GM18505 (cell line): ENCODE results near the gene GID8.

Experiments used
- ATAC-seq: cut with Tn5 transposase; IDR thresholded peaks from one replicate; pipeline ENCODE4 v1.9.1; 2021; ENCODE audit not compliant: unreplicated experiment
- POLR2A ChIP-seq: IDR thresholded peaks from 4 replicates; pipeline ENCODE4 v1.6.1; 2011; ENCODE audit warnings: borderline replicate concordance; ENCODE audit not compliant: insufficient read depth, insufficient read length; ENCODE audit errors: extremely low read depth

The GID8 gene

DNA sequence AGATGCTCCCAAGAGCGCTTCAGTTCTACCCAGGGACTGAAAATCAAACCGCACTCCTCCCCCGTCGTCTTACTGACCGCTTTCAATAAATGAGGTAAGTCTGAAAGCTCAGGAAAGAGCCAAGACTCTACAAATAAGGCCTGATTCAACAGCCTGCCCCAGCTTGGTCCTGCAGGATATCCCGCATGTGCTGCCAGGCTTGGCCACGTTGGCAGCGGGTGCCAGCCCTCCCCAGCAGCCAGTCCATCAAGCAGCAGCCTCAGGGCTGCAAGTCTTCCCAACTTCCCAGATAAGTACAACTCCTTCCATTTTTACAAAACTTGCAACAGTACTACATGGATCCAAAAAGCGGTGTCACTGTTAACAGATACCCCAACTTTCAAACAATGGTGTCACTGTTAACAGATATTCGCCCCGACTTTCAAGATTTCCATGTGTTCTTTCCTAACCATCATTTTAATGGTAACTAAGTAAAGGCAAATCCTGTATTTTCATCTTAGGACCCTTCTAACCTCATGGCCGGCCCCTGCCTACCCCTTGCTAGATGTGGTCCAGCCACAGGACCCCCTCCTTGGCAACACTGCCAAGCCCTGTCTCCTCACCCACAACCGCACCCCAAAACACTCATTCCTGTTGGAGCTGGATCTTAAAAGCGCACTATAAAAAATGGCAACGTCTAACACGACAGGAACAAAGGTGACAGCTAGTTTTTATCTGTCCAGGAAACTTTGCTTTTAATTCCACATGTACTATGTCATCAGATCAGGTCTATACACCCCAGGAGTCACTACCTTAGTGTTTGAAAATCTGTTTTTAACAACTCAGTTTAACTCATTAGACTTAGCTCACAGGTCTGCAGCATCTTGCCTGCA lies 39.6 kb upstream of the GID8 start:
- no peak for TF ChIP-seq POLR2A
- ATAC-seq: no peak

DNA sequence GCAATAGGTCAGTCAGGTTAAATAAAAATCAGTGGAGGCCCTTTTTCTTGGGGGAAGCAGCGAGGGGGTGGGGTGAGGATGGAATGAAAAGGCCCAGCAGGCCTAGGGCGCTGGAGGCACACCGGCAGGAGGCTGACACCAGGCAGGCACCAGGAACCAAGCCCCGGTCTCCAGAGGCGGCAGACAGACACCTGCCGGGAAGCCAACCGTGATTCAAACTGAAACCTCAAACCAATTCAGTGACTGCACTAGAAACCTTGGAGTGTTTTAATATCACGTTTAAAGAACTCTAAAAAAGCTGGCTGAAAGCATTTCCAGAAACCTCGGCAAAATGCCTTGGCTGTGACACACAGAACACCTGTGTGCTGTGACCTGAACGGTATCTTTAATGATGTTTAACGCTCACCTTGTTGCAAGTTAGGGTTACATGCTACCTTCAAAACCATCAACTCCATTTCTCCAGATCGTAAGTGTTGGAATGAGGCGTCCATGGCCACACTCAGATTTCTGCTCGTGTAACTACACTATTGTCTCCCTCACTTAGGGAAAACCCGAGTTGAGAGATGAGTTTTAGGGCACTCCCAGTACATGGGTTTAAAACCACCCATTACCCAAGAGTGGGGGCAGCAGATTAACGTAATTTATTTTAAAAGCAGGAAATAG lies 38.8 kb upstream of the GID8 start:
- no peak for ATAC-seq
- no peak for TF ChIP-seq POLR2A

DNA sequence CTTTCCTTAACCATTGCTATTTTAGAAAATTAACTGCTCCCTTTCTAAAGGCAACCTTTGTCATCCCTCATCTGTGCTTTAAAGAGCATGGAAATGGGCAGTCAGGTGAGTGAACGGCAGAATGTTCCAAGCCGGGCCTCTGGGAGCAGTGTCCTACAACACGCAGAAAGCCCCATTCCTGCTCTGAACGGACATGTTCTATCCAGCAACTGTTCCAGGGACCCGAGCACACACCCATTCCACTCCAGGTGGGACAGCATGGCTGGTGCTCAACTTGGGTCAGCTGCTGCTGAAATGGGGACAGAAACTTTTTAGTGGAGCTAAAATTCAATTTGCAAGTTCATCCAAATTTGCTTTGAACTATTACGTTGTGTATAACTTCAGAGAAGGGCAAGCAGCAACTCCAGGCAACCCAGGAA lies 38.3 kb upstream of the GID8 start:
- no peak for TF ChIP-seq POLR2A
- no peak for ATAC-seq

DNA sequence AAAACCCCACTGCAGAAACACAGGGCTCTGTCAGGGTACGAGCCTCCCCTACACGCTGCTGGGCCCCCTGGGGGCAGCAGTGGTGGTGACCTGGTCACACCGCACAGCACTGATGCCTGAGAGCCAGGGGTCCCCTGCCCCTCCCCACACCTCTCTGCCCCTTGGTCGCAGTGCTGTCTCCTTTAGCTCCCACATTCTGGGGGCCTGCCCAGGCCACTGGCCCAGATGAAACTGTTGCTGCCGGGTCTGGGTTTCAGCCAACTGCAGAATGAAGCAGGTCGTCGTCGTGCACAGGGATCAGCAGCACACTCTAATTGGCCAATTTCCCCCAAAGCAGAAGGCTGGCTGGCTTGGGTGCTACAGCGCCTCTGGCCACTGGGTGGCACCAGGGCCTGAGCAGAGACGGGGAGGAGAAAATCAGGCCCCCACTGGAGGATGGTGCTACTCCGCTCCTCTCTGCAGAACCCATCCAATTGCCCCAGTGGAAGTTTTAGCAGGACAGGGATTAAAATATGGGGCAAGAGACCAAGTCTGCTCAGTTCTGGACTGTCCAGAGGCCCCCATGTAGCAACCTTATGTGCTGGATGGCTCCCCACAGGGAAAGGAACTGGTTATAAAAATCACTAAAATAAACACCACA lies 37.8 kb upstream of the GID8 start:
- peak; percentile 67 for ATAC-seq
- TF ChIP-seq POLR2A: peak; percentile 53

DNA sequence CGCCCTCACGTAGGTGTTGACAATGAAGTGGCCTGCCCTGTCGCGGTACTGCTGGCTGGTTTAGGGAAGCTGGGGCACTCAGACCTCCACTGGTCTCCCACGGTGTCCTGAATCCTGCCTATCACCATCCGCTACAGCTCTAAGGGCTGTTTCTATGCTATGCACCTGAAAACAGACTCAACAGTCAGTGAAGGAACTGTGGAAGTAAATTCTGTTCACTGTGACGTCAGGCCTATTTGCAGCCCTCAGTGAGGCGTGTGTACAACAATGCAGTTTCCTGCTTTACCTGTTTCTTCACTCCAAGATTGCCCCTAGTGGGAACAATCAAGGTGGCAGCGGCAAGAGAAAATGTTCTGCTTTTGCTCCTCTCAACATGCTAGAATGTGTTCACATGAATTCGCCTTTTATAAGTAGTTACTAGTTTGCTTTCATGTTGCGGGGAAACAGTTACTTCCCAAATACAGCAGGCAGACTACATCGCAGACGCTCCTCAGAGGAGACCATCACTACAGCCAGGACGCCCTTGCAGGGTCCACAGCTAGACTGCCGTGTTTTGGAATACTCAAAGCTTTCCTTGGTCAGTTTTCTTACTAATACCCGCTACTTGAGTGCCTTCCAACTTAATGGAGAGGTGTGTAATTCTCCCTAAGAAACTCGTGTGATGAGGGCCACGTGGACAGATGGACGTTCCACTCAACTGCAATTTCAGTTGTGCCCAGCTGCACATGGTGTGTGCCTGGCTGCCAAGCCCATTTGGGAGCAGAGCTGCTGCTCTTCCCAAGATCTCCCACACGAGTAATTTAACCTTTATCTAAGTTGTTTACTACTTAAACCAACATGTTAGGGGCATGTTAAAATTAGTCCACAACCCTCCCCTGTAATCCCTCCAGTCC lies 37.0 kb upstream of the GID8 start:
- TF ChIP-seq POLR2A: no peak
- peak; percentile 3 for ATAC-seq

DNA sequence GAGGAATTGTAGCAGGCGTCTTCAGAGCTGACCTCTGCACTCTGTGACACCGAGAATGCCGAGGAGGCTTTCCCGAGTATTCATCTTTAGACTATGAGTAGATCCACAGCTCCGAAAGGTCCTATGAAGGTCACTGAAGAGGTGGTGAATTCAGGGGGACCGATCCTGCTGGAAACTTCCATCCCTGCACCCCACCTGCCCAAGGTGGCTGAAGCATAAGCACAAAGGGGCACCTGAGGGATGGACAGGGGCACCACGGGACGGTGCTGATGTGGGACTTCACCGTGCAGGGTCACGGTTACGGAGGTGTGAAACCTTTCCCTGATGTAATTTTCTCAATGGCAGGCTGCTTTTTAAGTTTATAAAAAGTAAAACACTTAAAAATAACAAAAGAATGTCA lies 36.1 kb upstream of the GID8 start:
- no peak for TF ChIP-seq POLR2A
- ATAC-seq: no peak

DNA sequence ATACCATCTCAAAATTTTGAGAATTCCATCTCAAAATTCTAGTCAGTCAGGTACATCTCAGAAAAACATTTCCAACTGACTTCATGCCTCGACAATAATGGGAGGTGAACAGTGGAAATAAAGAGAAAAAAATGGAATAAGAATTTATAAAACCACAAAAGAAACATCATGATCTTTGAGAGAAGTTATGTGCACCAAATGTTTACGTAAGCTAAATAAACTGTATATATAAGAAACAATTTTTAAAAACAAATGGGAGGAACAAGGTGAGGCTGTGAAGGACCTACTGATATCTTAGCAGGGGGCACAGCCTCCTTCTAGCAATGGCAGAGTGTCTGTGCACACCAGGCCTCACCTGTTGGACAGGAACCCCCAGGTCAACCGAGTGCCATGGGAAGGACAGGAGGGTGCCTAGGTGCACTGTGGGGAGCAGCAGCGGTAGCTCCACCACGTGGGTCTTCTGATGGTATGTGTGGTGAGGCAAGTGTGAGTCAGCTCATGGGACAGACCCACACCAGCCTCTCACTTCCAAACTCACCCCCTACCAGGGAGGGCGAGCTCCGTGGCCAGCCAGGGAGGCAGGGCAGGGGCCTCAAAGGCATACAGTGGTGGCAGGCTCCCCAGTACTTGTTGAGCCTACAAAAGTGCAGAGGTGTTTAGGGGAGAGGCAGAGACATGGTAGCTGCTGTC lies 34.9 kb upstream of the GID8 start:
- no peak for TF ChIP-seq POLR2A
- ATAC-seq: no peak

DNA sequence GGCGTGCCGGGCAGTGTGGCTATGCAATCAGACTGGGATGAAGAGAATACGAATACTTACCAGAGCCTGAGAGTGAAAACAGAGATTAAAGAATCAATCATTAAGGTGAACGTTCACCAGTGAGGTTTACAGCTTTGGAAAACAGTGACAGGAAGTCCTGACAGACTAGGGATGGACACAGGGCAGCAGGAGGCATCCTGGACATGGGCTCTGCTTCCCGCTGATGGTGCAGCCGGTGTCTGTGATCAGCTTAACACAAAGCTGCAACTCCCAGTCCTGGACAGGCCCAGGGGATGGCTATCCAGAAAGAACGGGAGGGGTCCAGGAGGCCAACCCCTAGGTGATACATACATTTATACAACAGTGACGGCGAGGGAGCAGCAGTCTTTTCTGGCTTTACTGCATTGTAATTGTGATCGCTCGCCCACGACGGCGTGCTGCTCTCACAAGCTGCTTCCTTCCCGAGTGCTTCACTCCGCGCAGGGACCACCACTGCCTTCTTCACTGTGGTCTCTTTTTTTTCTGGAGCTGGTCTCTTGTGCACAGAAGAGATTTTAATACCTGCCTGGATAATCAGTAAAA lies 32.3 kb upstream of the GID8 start:
- ATAC-seq: no peak
- no peak for TF ChIP-seq POLR2A

DNA sequence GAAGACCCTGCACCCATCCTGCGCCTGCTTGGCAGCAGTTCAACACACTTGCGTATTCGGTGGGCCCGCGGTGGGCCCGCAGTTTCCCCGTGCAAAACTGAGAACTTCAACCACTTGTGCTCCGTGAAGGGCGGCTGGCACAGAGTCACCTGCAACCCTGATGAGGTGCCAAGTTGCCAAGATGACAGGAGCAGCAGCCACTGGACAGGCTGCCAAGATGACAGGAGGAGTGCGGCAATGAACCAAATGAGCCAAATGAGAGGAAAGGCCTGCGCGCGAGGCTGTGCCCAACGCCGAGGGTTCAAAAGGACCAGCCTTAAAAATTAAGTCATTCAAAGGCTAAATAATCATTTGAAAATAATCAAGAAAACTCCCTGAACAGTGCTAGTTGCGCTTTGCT lies 31.7 kb upstream of the GID8 start:
- peak; percentile 6 for TF ChIP-seq POLR2A
- ATAC-seq: no peak

DNA sequence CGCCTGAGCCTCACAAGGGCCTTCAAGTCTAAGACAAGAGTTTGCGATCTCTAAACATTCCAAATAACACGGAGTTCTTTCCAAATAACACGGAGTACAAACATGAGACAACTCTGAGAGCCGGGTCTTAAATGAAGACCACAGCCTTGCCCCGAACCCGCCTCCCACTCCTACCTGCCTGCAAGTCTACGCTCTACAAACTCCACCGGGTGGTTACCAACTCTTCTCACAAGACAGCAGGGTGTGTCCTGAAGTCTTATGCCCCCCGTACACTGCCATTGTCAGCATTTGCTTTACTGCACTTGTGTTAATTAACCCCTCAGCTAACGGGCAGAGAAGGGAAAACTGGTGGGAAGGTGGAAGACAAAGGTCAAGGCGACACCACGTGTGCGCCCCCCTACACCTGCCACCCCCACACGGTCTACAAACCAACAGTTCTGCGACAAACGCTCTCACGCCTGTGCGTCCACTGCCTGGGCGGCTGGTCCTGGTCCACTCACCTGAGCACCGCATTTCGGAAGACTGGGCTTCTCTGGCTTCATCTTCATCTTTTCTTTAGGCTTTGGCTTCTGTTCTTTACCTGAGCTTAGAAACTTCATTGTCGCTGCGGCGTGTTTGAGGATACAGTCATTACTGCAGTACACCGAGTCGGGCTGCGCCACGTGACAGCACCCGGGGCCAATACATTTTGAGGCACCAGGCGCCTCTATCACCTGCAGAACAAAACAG lies 31.1 kb upstream of the GID8 start:
- no peak for ATAC-seq
- TF ChIP-seq POLR2A: no peak

DNA sequence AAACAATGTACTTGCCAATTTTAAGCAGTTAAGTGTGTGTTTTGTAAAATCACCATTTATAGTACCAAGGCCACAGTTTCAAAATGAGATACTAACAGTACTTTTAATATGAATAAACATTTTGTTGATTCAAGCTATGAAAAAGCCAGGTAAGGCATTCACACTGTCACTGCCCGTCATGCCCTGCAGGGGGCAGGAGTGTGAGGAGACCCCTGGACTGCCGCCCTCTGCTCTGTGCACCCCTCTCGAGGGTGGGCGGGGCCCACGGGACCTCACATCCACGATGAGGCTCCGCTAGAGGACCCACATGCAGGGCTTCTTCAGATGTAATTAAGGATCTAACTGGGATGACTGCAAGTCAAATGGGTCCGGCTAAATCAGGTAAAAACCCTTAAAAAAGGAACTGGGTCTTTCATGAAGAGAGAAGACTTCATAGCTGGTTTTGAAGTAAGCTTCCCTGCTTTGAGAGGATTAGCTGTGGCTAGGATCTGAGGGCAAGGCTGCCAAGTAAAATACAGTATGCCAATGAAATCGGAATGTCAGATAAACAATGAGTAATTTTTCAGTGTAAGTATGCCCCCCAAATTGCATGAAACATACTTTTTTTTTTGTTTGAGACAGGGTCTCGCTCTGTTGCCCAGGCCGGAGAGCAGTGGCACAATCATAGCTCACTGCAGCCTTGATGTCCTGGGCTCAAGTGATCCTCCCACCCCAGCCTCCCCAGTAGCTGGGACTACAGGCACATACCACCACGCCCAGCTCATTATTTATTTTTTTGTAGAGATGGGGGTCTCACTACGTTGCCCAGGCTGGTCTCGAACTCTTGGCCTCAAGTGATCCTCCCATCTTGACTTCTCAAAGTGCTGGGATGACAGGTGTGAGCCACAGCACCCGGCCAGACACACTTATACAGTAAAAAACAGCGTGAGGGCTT lies 30.3 kb upstream of the GID8 start:
- TF ChIP-seq POLR2A: no peak

More for the DNA sequence above, 30.3 kb upstream of the GID8 start:
- no peak for ATAC-seq
